ENCODE data around the gene APOL2.
"Not testable (repeated sequence)": the region's sequence is repeated elsewhere in the genome, so short reads cannot be mapped to it uniquely, and the experiment has no call there.

The APOL2 gene

GRCh38 chr22:36196254-36197064 is 42.9 kb downstream of the APOL2 start:
- DNase-seq, result no peak

- DNase-seq, result no peak
Measured at GRCh38 chr22:36194971-36195370, 44.4 kb downstream of the APOL2 start.

- no peak for DNase-seq
Measured at GRCh38 chr22:36194385-36194784, 44.9 kb downstream of the APOL2 start.

GRCh38 chr22:36193577-36193976 is 45.8 kb downstream of the APOL2 start:
- no peak for DNase-seq

- no peak for DNase-seq
Measured at GRCh38 chr22:36193171-36193570, 46.2 kb downstream of the APOL2 start.

- no peak for DNase-seq
Measured at GRCh38 chr22:36192542-36192941, 46.8 kb downstream of the APOL2 start.

- no peak for DNase-seq
Measured at GRCh38 chr22:36191106-36191836, 48.1 kb downstream of the APOL2 start.

GRCh38 chr22:36187862-36188261 is 51.5 kb downstream of the APOL2 start:
- DNase-seq, result not testable (repeated sequence)

- no peak for DNase-seq
Measured at GRCh38 chr22:36185828-36186624, 53.3 kb downstream of the APOL2 start.

GRCh38 chr22:36184433-36185025 is 54.8 kb downstream of the APOL2 start:
- no peak for DNase-seq

GRCh38 chr22:36183446-36183845 is 55.9 kb downstream of the APOL2 start:
- DNase-seq, result no peak

- DNase-seq, result no peak
Measured at GRCh38 chr22:36182857-36183256, 56.5 kb downstream of the APOL2 start.

GRCh38 chr22:36182056-36182455 is 57.3 kb downstream of the APOL2 start:
- DNase-seq, result no peak

GRCh38 chr22:36180928-36181327 is 58.4 kb downstream of the APOL2 start:
- no peak for DNase-seq

- peak; percentile 29 for DNase-seq
Measured at GRCh38 chr22:36180038-36180880, 59.1 kb downstream of the APOL2 start.

GRCh38 chr22:36177160-36177559 is 62.2 kb downstream of the APOL2 start:
- DNase-seq, result no peak

Data from NCI-H2029 (cell line).